CD4-positive, alpha-beta T cell treated with Interleukin-17A for 1 hour (primary cell): Measurements from ENCODE around the gene TRNAU1AP.
A peak's percentile ranks its signal among the peaks of the same experiment; 100 is the strongest.
"Not testable (repeated sequence)": the region's sequence is repeated elsewhere in the genome, so short reads cannot be mapped to it uniquely, and the experiment has no call there.

Experiments
- DNase-seq: peaks from one replicate; pipeline ENCODE4 v3.0.0-alpha.2; 2020

The TRNAU1AP gene

GRCh38 chr1:28552758-28553663 lies at the start of gene TRNAU1AP:
Gene TRNAU1AP, plus strand, starts transcription at chr1:28553085. Its CDS starts 26 bp downstream, at chr1:28553111.
- peak; percentile 98 for DNase-seq

GRCh38 chr1:28503117-28503516 lies 49.8 kb upstream of the TRNAU1AP start:
- DNase-seq: no peak

- DNase-seq: peak; percentile 98
These were observed 47.3 kb upstream of the TRNAU1AP start, which contains the start of gene RCC1 for GRCh38 chr1:28505406-28506187. Gene RCC1, plus strand, starts transcription at chr1:28506043. Its CDS starts 23,824 bp downstream, at chr1:28529867.

- no peak for DNase-seq
These were observed 46.0 kb upstream of the TRNAU1AP start for GRCh38 chr1:28506907-28507246.

- no peak for DNase-seq
These were observed 45.6 kb upstream of the TRNAU1AP start for GRCh38 chr1:28507247-28507645.

GRCh38 chr1:28507646-28508434 lies 45.0 kb upstream of the TRNAU1AP start:
- DNase-seq: no peak

GRCh38 chr1:28508435-28508754 lies 44.5 kb upstream of the TRNAU1AP start:
- DNase-seq: no peak

GRCh38 chr1:28509705-28510272 lies 43.1 kb upstream of the TRNAU1AP start:
- peak; percentile 25 for DNase-seq

- peak; percentile 43 for DNase-seq
These were observed 42.5 kb upstream of the TRNAU1AP start for GRCh38 chr1:28510273-28510969.

GRCh38 chr1:28510970-28511440 lies 41.9 kb upstream of the TRNAU1AP start:
- DNase-seq: no peak

GRCh38 chr1:28512058-28512611 lies 40.8 kb upstream of the TRNAU1AP start:
- no peak for DNase-seq

- DNase-seq: not testable (repeated sequence)
These were observed 38.4 kb upstream of the TRNAU1AP start for GRCh38 chr1:28514445-28514933.

- no peak for DNase-seq
These were observed 36.3 kb upstream of the TRNAU1AP start for GRCh38 chr1:28516518-28516956.

- DNase-seq: no peak
These were observed 35.3 kb upstream of the TRNAU1AP start for GRCh38 chr1:28517649-28517999.

GRCh38 chr1:28518000-28518744 lies 34.7 kb upstream of the TRNAU1AP start:
- peak; percentile 90 for DNase-seq

GRCh38 chr1:28518745-28519341 lies 34.0 kb upstream of the TRNAU1AP start:
- peak; percentile 40 for DNase-seq

- no peak for DNase-seq
These were observed 32.7 kb upstream of the TRNAU1AP start for GRCh38 chr1:28519946-28520725.

- not testable (repeated sequence) for DNase-seq
These were observed 32.1 kb upstream of the TRNAU1AP start for GRCh38 chr1:28520796-28521195.

GRCh38 chr1:28521502-28522164 lies 31.3 kb upstream of the TRNAU1AP start:
- DNase-seq: no peak
